Activated CD4-positive, alpha-beta T cell treated with anti-CD3 and anti-CD28 coated beads, Interleukin-2, amount 10 ng/mL, durations not matched to agents 7 days and 5 days (primary cell): ENCODE measurements around the gene INHBB. TPM values are rescaled to one million over a fixed set of nuclear protein-coding genes. Genes with fewer than 3 reads are reported as not detected.
A peak's percentile ranks its signal among the peaks of the same experiment; 100 is the strongest.

ENCODE experiments used
- CTCF ChIA-PET: fragments of 350-600 bp; sonication (Branson Sonifier 250); formaldehyde crosslinking; loops from one replicate; lab custom pipeline; 2021; ENCODE audit warnings: antibody characterized with exemption; lab: Charles Lee
- POLR2A ChIA-PET: fragments of 350-600 bp; sonication (Branson Sonifier 250); formaldehyde crosslinking; loops from one replicate; lab custom pipeline; 2021; ENCODE audit warnings: antibody characterized with exemption; lab: Charles Lee
- DNase-seq: peaks from one replicate; pipeline ENCODE4 v3.0.0-alpha.2; 2020
- H3K27ac Mint-ChIP-seq: one replicate; pipeline ENCODE4 v1.8.0; 2021; ENCODE audit warnings: mild to moderate bottlenecking, moderate library complexity, mixed read lengths
- H3K27me3 Mint-ChIP-seq: one replicate; pipeline ENCODE4 v1.8.0; 2021; ENCODE audit warnings: mixed read lengths
- H3K36me3 Mint-ChIP-seq: one replicate; pipeline ENCODE4 v1.8.0; 2021; ENCODE audit warnings: low read depth, mixed read lengths
- H3K4me1 Mint-ChIP-seq: one replicate; pipeline ENCODE4 v1.8.0; 2021; ENCODE audit warnings: mixed read lengths
- H3K4me3 Mint-ChIP-seq: one replicate; pipeline ENCODE4 v1.8.0; 2021; ENCODE audit warnings: mild to moderate bottlenecking, moderate library complexity, mixed read lengths
- H3K9me3 Mint-ChIP-seq: one replicate; pipeline ENCODE4 v1.8.0; 2021; ENCODE audit warnings: mixed read lengths
- total RNA-seq, 2 experiments: library from RNA; stranded (reverse); gene quantifications; one replicate each; pipeline ENCODE4 v1.2.3, GENCODE V29; 2021

INHBB gene
- total RNA-seq, 2 experiments from 2014 or later: not detected

DNA sequence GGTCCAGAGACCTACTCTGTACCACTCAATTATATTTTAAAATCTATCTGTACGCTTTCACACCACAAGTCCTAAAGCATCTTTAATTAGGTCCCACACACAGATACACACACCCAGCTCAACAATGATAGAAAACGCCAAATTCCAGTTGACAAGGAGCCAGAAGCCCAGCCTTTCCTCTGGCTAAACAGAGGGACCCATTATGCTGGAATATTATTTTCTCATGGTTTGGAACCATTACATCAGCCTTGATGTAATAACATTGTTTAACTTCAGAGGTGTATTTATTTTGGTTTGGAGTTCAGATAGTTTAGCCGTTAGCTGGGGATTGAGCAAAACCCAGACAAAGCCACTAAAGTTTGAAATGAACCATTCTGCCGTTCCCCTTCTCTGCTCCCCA is 14.0 kb upstream of the INHBB start:
- H3K4me3 Mint-ChIP-seq: no peak overlapping the region
- ChIA-PET POLR2A (no interaction called here), CTCF (interaction anchor here (0.5 to 1.4 kb wide), 3 partner anchors 11 to 1714 kb away, joined by 3 to 8 read pairs (median 3); no protein-coding TSS in a partner anchor)
- H3K4me1 Mint-ChIP-seq: no peaks in the 10 kb centered on the region
- no peak for DNase-seq
- no peaks in the 10 kb centered on the region for H3K36me3 Mint-ChIP-seq
- H3K27me3 Mint-ChIP-seq: peaks cover 9% of the 10 kb centered on the region
- H3K9me3 Mint-ChIP-seq: no peaks in the 10 kb centered on the region
- no peak overlapping the region for H3K27ac Mint-ChIP-seq

DNA sequence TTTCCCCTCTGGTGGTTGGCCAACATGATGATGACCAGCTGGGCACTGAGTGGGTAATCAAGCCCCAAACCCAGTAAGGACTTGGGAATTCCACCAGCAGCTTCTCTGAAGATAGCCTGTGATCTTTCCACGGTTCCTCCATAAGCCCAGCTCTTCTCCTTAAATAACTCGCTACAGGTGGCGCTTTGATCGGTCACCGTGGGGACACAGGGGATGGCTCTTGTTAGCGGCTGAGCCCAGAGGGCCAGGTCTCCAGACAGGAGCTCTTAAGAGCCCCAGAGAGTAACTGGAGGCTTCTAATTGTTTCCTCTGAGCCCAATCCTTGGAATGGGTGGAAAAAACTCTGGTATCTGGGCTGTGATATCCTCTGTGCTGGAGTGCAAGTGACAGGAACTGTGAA is 13.6 kb upstream of the INHBB start:
- CTCF ChIA-PET: interaction anchor here (0.5 to 1.4 kb wide), 3 partner anchors 11 to 1713 kb away, joined by 3 to 8 read pairs (median 3); no protein-coding TSS in a partner anchor
- no peak overlapping the region for H3K4me3 Mint-ChIP-seq

DNA sequence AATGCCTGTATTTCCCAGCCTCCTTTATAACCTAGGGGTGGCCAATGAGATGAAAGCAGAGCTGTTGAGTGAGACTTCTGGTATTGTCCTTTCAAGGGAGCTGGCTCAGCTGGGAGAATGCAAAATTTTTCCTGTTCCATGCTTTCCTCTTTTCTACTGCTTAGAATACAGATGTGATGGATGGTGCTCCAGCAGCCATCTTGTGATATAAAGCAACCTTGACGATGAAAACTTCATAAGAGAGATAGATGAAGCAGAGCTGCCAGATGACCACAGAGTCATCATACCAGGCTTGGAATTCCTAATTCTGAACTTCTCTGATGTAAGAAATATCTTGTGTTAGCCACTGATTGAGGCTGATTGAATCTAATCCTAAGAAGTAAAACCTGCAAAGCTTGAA is 11.9 kb upstream of the INHBB start:
- H3K4me3 Mint-ChIP-seq: no peak overlapping the region
- H3K27me3 Mint-ChIP-seq: peaks cover 18% of the 10 kb centered on the region
- no peak for DNase-seq
- ChIA-PET CTCF (interaction anchor here (1.3 kb wide), 1 partner anchor 74 kb away, joined by 3 read pairs; no protein-coding TSS in a partner anchor), POLR2A (no interaction called here)
- no peak overlapping the region for H3K27ac Mint-ChIP-seq
- no peaks in the 10 kb centered on the region for H3K9me3 Mint-ChIP-seq
- H3K36me3 Mint-ChIP-seq: no peaks in the 10 kb centered on the region
- H3K4me1 Mint-ChIP-seq: no peaks in the 10 kb centered on the region

More for the DNA sequence above, 13.6 kb upstream of the INHBB start:
- POLR2A ChIA-PET: no interaction called here
- H3K27ac Mint-ChIP-seq: no peak overlapping the region
- H3K9me3 Mint-ChIP-seq: no peaks in the 10 kb centered on the region
- no peaks in the 10 kb centered on the region for H3K36me3 Mint-ChIP-seq
- H3K4me1 Mint-ChIP-seq: no peaks in the 10 kb centered on the region
- peaks cover 11% of the 10 kb centered on the region for H3K27me3 Mint-ChIP-seq
- DNase-seq: no peak

DNA sequence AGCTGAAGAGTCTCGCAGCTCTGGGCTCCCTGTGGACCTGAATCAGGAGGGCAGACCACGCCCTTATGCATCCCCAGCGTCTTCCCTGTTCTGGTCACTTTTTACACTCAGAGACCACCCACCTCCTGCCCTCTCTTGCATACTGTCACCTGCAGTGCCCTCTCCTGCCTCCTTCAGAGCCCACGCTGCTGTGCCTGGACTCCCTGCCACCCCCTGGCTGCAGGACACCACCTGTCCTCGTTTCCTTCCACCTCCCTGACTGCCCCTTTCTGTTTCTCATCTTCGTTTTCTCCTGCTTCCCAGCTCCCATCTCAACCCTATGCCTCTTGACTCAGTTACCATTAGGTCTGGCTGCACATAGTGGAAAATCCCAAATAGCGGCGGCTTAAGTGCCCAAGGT is 9.2 kb upstream of the INHBB start:
- H3K27me3 Mint-ChIP-seq: peaks cover 31% of the 10 kb centered on the region
- no peak for DNase-seq
- POLR2A ChIA-PET: no interaction called here
- H3K4me3 Mint-ChIP-seq: no peak overlapping the region
- no peaks in the 10 kb centered on the region for H3K9me3 Mint-ChIP-seq
- no peak overlapping the region for H3K27ac Mint-ChIP-seq
- no peaks in the 10 kb centered on the region for H3K4me1 Mint-ChIP-seq
- no peaks in the 10 kb centered on the region for H3K36me3 Mint-ChIP-seq
- CTCF ChIA-PET: interaction anchor here (0.6 kb wide), 1 partner anchor 308 kb away, joined by 3 read pairs; no protein-coding TSS in a partner anchor

DNA sequence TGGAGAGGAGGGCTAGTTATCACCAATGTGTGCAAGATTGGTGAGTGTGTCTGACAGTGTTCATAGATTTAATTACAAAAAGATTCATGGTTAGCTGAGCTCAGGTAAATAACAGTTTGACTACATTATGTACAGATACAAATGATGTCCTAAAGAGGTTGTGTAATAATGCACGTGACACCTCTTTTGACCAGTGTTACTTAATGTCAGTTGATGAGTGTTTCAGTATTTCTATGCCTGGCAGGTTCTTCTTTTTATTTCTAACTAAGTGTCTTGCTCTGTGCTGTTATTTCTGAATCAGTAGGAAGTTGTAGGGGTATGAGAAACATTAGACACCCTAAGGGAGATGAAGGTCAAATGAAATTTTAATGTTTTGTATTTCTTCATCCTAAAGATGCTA is 7.9 kb upstream of the INHBB start:
- Mint-ChIP-seq H3K27ac (no peak overlapping the region), H3K36me3 (no peaks in the 10 kb centered on the region), H3K9me3 (no peaks in the 10 kb centered on the region), H3K4me1 (peaks cover 2% of the 10 kb centered on the region), H3K4me3 (no peak overlapping the region), H3K27me3 (peaks cover 44% of the 10 kb centered on the region)
- POLR2A ChIA-PET: no interaction called here
- no peak for DNase-seq
- CTCF ChIA-PET: interaction anchor here (0.6 to 0.7 kb wide), 3 partner anchors 779 to 1014 kb away, joined by 3 read pairs; no protein-coding TSS in a partner anchor

DNA sequence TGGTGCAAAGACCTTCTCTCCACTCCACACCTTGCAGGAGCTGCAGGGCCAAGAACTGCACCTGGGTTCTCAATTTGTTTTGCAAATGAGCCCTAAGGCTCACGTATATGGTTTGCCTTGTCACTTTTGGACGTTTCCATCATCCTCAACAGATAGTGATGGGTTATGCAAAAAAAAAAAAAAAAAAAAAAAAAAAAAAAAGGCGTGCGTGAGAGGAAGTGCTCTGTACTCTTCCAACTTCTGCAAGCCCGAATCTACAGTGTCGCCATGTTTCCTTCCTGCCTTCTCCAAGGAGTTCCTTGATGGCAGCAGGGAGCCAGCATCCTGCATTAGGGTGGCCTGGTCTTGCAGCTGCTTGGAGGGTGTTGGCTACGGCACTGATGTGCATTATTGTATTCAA is 4.0 kb upstream of the INHBB start:
- ChIA-PET CTCF (interaction anchor here (1.0 kb wide), 1 partner anchor 29 kb away, joined by 3 read pairs; no protein-coding TSS in a partner anchor), POLR2A (no interaction called here)
- H3K27me3 Mint-ChIP-seq: peaks cover 50% of the 10 kb centered on the region
- H3K36me3 Mint-ChIP-seq: no peaks in the 10 kb centered on the region
- H3K9me3 Mint-ChIP-seq: no peaks in the 10 kb centered on the region
- no peak for DNase-seq
- no peak overlapping the region for H3K4me3 Mint-ChIP-seq
- peaks cover 9% of the 10 kb centered on the region for H3K4me1 Mint-ChIP-seq
- no peak overlapping the region for H3K27ac Mint-ChIP-seq

DNA sequence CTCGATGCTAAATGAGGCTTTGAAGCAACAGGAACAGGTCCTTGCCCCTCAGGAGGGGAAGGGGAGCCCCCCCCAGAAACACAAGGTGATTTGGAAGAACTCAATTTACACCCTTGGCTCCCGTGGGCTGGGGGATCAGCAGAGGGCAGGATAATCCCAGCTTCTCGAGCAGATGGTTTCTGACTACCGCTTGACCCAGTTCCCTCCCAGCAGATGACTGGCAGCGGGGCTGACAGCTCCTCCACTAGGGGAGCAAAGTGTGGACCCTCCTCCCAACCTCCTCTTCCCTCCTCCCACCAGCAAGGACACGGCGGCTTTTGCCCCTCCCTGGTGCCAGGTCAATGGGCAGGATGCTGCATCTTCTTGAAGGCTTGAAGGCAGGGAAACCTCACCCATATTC is 3.5 kb upstream of the INHBB start:
- no peak for DNase-seq
- Mint-ChIP-seq H3K27me3 (peaks cover 53% of the 10 kb centered on the region), H3K36me3 (no peaks in the 10 kb centered on the region), H3K9me3 (no peaks in the 10 kb centered on the region), H3K4me1 (peaks cover 13% of the 10 kb centered on the region), H3K27ac (no peak overlapping the region), H3K4me3 (no peak overlapping the region)
- ChIA-PET CTCF (interaction anchor here (1.0 to 1.4 kb wide), 3 partner anchors 10 to 29 kb away, joined by 3 to 8 read pairs (median 4); no protein-coding TSS in a partner anchor), POLR2A (no interaction called here)

DNA sequence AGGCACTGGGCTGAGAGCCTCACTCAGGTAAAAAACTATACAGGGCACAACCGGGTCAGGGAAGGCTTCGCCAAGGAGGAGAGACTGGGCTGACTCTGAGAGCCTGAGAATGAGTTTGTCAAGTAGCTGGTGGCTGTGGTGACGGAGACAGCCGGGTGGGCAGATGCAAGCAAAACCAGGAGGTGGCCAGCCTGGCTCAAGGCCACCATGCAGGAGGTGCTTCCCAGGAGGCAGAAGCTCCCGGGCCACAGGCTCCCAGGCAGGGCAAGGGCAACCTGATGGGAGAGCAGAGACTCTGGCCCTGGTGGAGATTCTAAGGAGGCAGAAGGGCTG is 2.9 kb upstream of the INHBB start:
- peaks cover 16% of the 10 kb centered on the region for H3K4me1 Mint-ChIP-seq
- H3K36me3 Mint-ChIP-seq: no peaks in the 10 kb centered on the region
- POLR2A ChIA-PET: no interaction called here
- CTCF ChIA-PET: interaction anchor here (0.8 to 1.6 kb wide), 7 partner anchors 11 to 338 kb away, joined by 3 to 8 read pairs (median 3); no protein-coding TSS in a partner anchor
- no peaks in the 10 kb centered on the region for H3K9me3 Mint-ChIP-seq
- H3K27me3 Mint-ChIP-seq: peaks cover 57% of the 10 kb centered on the region
- DNase-seq: no peak
- H3K27ac Mint-ChIP-seq: no peak overlapping the region
- no peak overlapping the region for H3K4me3 Mint-ChIP-seq

DNA sequence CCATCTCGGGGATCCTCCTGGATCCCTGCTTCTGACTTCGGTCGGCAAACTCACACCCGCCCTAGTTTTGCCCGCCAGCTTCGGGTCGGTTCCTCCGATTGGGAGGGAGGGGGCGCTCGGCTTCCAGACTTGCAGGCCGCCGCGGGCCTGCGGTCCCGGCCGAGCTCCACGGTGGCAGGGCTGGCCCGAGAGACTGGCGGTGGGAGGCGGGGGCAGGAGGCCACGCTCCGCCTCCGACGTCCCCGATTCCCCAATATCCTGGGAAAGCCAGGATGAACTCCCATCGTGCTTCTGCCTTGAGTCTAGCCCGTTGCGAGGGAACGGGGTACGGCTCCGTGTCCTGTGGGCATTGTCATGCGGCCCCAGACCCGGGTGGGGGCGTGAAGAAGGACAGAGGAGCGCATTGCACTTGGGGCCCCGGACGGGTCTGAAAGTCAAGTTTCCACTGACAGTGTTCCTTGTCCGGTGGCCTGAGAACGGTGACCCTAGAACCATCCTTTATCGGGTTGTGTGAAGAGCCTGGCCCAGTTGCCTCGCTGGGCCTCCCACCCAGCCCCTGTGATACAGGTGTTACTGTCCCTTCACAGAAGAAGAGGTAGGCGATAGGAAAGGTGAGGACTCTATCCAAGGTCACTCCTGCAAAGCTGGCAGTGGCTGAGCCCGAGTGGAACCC is 2.4 kb upstream of the INHBB start:
- POLR2A ChIA-PET: no interaction called here
- Mint-ChIP-seq H3K36me3 (no peaks in the 10 kb centered on the region), H3K27ac (no peak overlapping the region), H3K9me3 (no peaks in the 10 kb centered on the region), H3K4me3 (peak overlapping the region; percentile 27), H3K27me3 (peaks cover 60% of the 10 kb centered on the region), H3K4me1 (peaks cover 16% of the 10 kb centered on the region)
- DNase-seq: peak; percentile 62
- CTCF ChIA-PET: interaction anchor here (0.8 to 1.6 kb wide), 7 partner anchors 11 to 337 kb away, joined by 3 to 8 read pairs (median 3); no protein-coding TSS in a partner anchor

DNA sequence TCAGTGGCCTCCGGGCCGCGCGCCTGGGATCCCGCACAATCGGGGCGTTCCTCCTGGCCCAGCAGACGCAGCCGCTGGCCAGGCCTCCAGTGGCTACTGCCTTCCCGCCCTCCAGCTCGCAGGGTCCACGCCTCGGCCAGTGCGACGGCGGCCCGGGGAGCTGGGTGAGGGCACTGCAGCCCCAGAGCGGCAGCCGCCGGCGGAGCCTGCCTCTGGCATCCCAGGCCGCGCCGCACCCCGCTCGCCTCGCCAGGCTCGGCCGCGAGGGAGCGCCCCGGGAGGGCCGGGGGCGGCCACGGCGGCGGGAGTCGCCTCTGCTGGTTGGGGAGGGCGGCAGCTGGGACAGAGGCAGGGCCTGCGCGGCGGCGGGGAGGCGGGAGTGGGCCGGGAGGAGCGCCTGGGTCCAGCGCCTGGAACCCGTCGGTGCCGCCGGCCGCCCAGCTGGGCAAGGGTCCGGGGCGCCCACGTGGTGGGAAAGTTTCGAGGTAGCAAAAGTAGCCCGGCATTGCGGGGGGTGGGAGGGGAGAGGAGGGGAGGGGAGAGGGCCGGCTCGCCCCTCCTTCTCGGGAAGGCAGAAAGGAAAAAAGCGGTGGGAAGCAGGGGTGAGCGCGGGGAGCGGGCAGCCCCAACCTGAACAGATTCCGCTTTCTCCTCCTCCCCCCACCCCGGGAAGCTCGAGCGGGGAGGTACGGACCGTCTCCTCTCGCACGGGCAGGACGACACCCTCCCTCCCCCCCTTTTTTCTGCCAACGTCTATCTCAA is 1.5 kb upstream of the INHBB start:
- peaks cover 64% of the 10 kb centered on the region for H3K27me3 Mint-ChIP-seq
- ChIA-PET CTCF (interaction anchor here (0.5 to 1.6 kb wide), 2 partner anchors 337 to 640 kb away, joined by 4 to 7 read pairs; no protein-coding TSS in a partner anchor), POLR2A (no interaction called here)
- H3K9me3 Mint-ChIP-seq: no peaks in the 10 kb centered on the region
- no peak overlapping the region for H3K27ac Mint-ChIP-seq
- H3K36me3 Mint-ChIP-seq: no peaks in the 10 kb centered on the region
- DNase-seq: no peak
- H3K4me1 Mint-ChIP-seq: peaks cover 16% of the 10 kb centered on the region
- H3K4me3 Mint-ChIP-seq: no peak overlapping the region

DNA sequence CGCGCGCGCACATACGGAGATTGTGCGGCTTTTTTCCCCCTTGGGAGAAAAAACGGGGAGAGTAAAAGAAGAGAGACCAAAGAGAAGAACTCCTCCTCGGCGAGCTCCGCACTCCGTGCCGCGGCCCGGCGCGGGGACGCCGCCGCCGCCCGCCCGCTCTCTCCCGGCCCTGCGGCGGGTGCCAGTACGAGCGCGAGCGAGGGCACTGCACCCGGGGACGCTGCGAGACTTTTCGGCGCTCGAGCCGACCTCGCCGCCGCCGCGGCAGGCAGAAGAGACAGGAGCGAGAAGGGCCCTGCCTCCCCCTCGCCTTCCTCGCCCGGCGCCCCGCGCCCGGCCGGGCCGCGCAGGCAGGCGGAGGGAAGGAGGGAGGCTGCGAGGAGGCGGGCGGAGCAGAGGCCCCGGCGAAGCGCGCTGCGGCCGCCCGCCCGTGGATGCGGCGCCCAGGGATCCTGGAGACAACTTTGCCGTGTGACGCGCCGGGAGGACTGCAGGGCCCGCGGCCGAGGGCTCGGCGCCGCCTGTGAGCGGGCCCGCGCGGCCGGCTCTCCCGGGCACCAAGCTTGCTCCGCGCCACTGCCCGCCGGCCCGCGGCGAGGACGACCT is 857 bp upstream of the INHBB start:
- Mint-ChIP-seq H3K27me3 (peaks cover 70% of the 10 kb centered on the region), H3K36me3 (no peaks in the 10 kb centered on the region), H3K9me3 (no peaks in the 10 kb centered on the region), H3K4me1 (peaks cover 16% of the 10 kb centered on the region), H3K4me3 (no peak overlapping the region), H3K27ac (no peak overlapping the region)
- POLR2A ChIA-PET: no interaction called here
- CTCF ChIA-PET: no interaction called here
- DNase-seq: peak; percentile 14

DNA sequence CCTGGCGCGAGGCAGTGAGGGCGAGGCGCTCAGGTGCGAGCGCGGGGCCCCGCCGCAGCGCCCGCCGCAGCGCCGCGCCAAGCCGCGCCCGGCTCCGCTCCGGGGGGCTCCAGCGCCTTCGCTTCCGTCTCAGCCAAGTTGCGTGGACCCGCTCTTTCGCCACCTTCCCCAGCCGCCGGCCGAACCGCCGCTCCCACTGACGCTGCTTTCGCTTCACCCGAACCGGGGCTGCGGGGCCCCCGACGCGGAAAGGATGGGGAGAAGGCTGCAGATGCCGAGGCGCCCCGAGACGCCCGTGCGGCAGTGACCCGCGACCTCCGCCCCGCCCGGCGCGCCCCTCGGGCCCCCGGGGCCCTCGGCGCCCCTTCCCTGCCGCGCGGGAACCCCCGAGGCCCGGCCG is 328 bp upstream of the INHBB start:
- no peak overlapping the region for H3K27ac Mint-ChIP-seq
- ChIA-PET CTCF (no interaction called here), POLR2A (no interaction called here)
- no peaks in the 10 kb centered on the region for H3K36me3 Mint-ChIP-seq
- H3K4me1 Mint-ChIP-seq: peaks cover 16% of the 10 kb centered on the region
- H3K4me3 Mint-ChIP-seq: no peak overlapping the region
- H3K27me3 Mint-ChIP-seq: peaks cover 68% of the 10 kb centered on the region
- H3K9me3 Mint-ChIP-seq: no peaks in the 10 kb centered on the region
- no peak for DNase-seq
